K562 (cell line): Measurements from ENCODE around the gene IARS2. TPM values are rescaled to one million over a fixed set of nuclear protein-coding genes. Genes with fewer than 3 reads are reported as not detected.

Experiments used
- ATAC-seq: fragments of 200-7000 bp; cut with Tn5 transposase; 3 replicates; pipeline ENCODE4 v1.9.1; 2020; ENCODE audit warnings: moderate library complexity
- BruUV-seq: library from RNA; stranded (reverse); fragments of 400-500 nt; replicated peaks from 2 replicates; lab custom pipeline; 2021; lab: Mats Ljungman, UMichigan
- CTCF ChIA-PET: fragments of 300-600 bp; formaldehyde crosslinking; extraction: SDS; loops from one replicate; lab custom pipeline; 2021; ENCODE audit warnings: low intra/inter-chr PET ratio; lab: Yijun Ruan, JAX
- POLR2A ChIA-PET: fragments of 300-600, 350-650 bp; sonication (Branson Sonifier 250); formaldehyde crosslinking; extraction: SDS; loops from one replicate; lab custom pipeline; 2021; ENCODE audit warnings: antibody characterized with exemption, inconsistent platforms; lab: Yijun Ruan, JAX
- DNase-seq, 4 experiments: peaks; one replicate each; pipeline versions ENCODE4 v3.0.0 to v3.0.0-alpha.2; 2011 to 2018; ENCODE audit warnings: low spot score in 3 of 4, mixed read lengths in 3 of 4; ENCODE audit errors: extremely low read depth in 1 of 4
- FAIRE-seq: peaks from 2 replicates; lab custom pipeline; 2011; peaks lifted over from hg19 to GRCh38; lab: Jason Lieb, UNC
- H2AFZ ChIP-seq: 2 replicates; pipeline ENCODE4 v1.6.0; 2011; ENCODE audit warnings: low read depth, low read length, control low read depth, inconsistent platforms
- H3K27ac ChIP-seq: fragments of 200-600 bp; 3 replicates; pipeline ENCODE4 v1.8.0; 2011; ENCODE audit warnings: low read depth, mild to moderate bottlenecking, control low read depth, inconsistent platforms, low read length, moderate library complexity, mixed read lengths; ENCODE audit errors: extremely low read depth
- H3K27me3 ChIP-seq, 2 experiments: fragments of 300-600 bp in 1 of 2; 2 replicates in 1 of 2; 3 replicates in 1 of 2; pipeline versions ENCODE4 v1.6.0 to v1.8.0; 2011; ENCODE audit warnings: inconsistent platforms in 2 of 2, low read length in 2 of 2, mild to moderate bottlenecking in 1 of 2, mixed read lengths in 1 of 2, moderate library complexity in 1 of 2; ENCODE audit not compliant: control insufficient read depth in 2 of 2, insufficient read depth in 2 of 2
- H3K36me3 ChIP-seq: fragments of 300-600 bp; 3 replicates; pipeline ENCODE4 v1.8.0; 2011; ENCODE audit warnings: mild to moderate bottlenecking, low read length, inconsistent platforms; ENCODE audit not compliant: control insufficient read depth, insufficient read depth
- H3K4me1 ChIP-seq, 2 experiments: fragments of 200-600 bp in 1 of 2; replicated peaks in 1 of 2; 2 replicates in 1 of 2; 3 replicates in 1 of 2; pipeline versions ENCODE4 v1.5.1 to v1.8.0; 2011; ENCODE audit warnings: inconsistent platforms in 2 of 2, low read length in 2 of 2, mild to moderate bottlenecking in 1 of 2, mixed read lengths in 1 of 2, moderate library complexity in 1 of 2; ENCODE audit not compliant: control insufficient read depth in 2 of 2, insufficient read depth in 2 of 2
- H3K4me2 ChIP-seq: 2 replicates; pipeline ENCODE4 v1.6.1; 2011; ENCODE audit warnings: low read length, control low read depth, inconsistent platforms, mixed read lengths; ENCODE audit not compliant: insufficient read depth
- H3K4me3 ChIP-seq: fragments of 200-600 bp; sonication (generic), shearing (Covaris generic); 2 replicates; pipeline ENCODE4 v1.5.1; 2016; ENCODE audit warnings: control low read depth, inconsistent platforms
- H3K79me2 ChIP-seq: fragments of 200-600 bp; 3 replicates; pipeline ENCODE4 v1.8.0; 2011; ENCODE audit warnings: low read length, inconsistent platforms; ENCODE audit not compliant: control insufficient read depth, insufficient read depth
- H3K9ac ChIP-seq, 2 experiments: 2 replicates each; pipeline versions ENCODE4 v1.6.0 to v1.6.1; 2011; ENCODE audit warnings: low read depth in 2 of 2, low read length in 2 of 2, control low read depth in 1 of 2, inconsistent platforms in 1 of 2, mild to moderate bottlenecking in 1 of 2, mixed read lengths in 1 of 2; ENCODE audit not compliant: insufficient read depth in 1 of 2
- H3K9me1 ChIP-seq: one replicate; pipeline ENCODE4 v1.6.0; 2011; ENCODE audit warnings: inconsistent platforms, mild to moderate bottlenecking, low read length, moderate library complexity; ENCODE audit not compliant: control insufficient read depth, insufficient read depth
- H3K9me3 ChIP-seq: replicated peaks from 2 replicates; pipeline ENCODE4 v1.5.1; 2011; ENCODE audit warnings: low read depth, low read length, inconsistent platforms; ENCODE audit not compliant: control insufficient read depth, insufficient read depth
- H4K20me1 ChIP-seq: replicated peaks from 2 replicates; pipeline ENCODE4 v1.6.1; 2011; ENCODE audit warnings: low read length, inconsistent platforms, mixed read lengths; ENCODE audit not compliant: control insufficient read depth, insufficient read depth
- MAZ ChIP-seq, 2 experiments: fragments of 450-650 bp in 1 of 2; sonication (generic) in 1 of 2; formaldehyde crosslinking; IDR thresholded peaks in 1 of 2; conservative IDR thresholded peaks in 1 of 2; 2 replicates each; pipeline versions ENCODE4 v1.4.0 to v1.5.0; 2020; ENCODE audit warnings: mild to moderate bottlenecking in 1 of 2, missing genetic modification reagents in 1 of 2
- NEUROD1 ChIP-seq: fragments of 150-350 bp; IDR thresholded peaks from 2 replicates; pipeline ENCODE4 v1.6.1; 2014; ENCODE audit warnings: borderline replicate concordance, low read length, low read depth; ENCODE audit not compliant: partially characterized antibody
- SFPQ ChIP-seq: fragments of 200-400 bp; formaldehyde crosslinking; IDR thresholded peaks from 2 replicates; pipeline ENCODE4 v1.6.1; 2017; ENCODE audit warnings: mild to moderate bottlenecking, low read depth, low read length, moderate library complexity
- SIN3A ChIP-seq, 2 experiments: fragments of 150-350 bp in 1 of 2; IDR thresholded peaks; 2 replicates each; pipeline ENCODE4 v1.6.1; 2011 to 2016; ENCODE audit warnings: borderline replicate concordance in 2 of 2, low read depth in 2 of 2, low read length in 2 of 2, mild to moderate bottlenecking in 2 of 2, moderate library complexity in 2 of 2; ENCODE audit not compliant: control insufficient read depth in 1 of 2
- WGBS: fragments of 100-300 bp; shearing (Covaris generic); methylation state at CpG from one replicate; pipeline ENCODE4 v1.1.6; 2016; ENCODE audit warnings: low coverage, mixed read lengths; ENCODE audit not compliant: insufficient coverage; ENCODE audit errors: missing lambda C conversion rate; 5-methylcytosine and 5-hydroxymethylcytosine counted together
- in situ Hi-C: fragments of 300-500 bp; cut with MboI; formaldehyde crosslinking; loops from 4 replicates; pipeline ENCODE4 v1.15.0; 2018; ENCODE audit warnings: inconsistent platforms, mixed read lengths
- intact Hi-C: fragments of 100-400 bp; cut with micrococcal nuclease; formaldehyde crosslinking; loops from 2 replicates; pipeline ENCODE4 v1.14.2; 2022
- polyA plus RNA-seq, 8 experiments: library from polyadenylated mRNA; depleted of rRNA in 4 of 8; stranded (reverse) in 5 of 8; unstranded in 3 of 8; fragments of >200 nt; fragmentation: Nextera tagmentation in 2 of 8; fragmentation: Illumina TruSeq in 1 of 8; extraction: Ambion mirVana in 2 of 8; extraction: Trizol in 1 of 8; gene quantifications; 2 replicates each; pipeline versions ENCODE4 v1.2.1 to v1.2.3, GENCODE V29; 2011 to 2014; ENCODE audit warnings: inconsistent platforms in 1 of 8, missing spikeins in 1 of 8
- total RNA-seq, 7 experiments: library from RNA; depleted of rRNA in 6 of 7; stranded (reverse); fragments of >200 nt in 6 of 7; fragmentation: Illumina TruSeq in 2 of 7; extraction: Trizol in 2 of 7; gene quantifications; 2 replicates each; pipeline versions ENCODE4 v1.2.1 to v1.2.3, GENCODE V29; 2011 to 2021; ENCODE audit warnings: low replicate concordance in 1 of 7
- TF ChIP-seq, protein P1 (sequence below): sonication (generic); formaldehyde crosslinking; IDR thresholded peaks from 2 replicates; pipeline ENCODE4 v1.8.0; 2022; ENCODE audit warnings: mild to moderate bottlenecking, missing genetic modification reagents

Gene IARS2
- total and polyA plus RNA-seq, 9 of the 15 experiments (the other 6 are each of a cell fraction or from before 2014, with no cell fraction given), result 39.6 to 127 (median 93.8) TPM

DNA sequence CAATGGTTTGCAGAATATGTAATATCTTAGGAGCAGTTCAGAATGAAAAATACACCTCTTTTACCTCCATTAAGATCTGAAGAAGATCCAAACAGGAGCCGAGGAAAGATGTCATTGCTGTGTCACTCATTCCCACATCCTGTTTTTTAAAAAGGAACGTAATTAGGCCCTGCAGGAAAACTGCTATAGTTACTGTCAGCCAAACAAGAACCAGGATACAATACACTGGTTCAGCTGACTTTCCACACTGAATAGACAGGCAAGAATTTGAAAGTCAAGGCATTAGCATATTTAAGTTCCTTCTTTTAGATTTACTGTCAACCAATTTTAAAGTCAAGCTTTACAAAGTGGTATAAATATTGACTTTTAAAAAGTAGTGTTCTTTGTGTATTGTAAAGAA, 63.8 kb downstream of the IARS2 start:
- no peak overlapping the region for H2AFZ ChIP-seq
- no peak overlapping the region for H3K4me2 ChIP-seq
- peaks cover 70% of the 10 kb centered on the region for H3K36me3 ChIP-seq
- no peak for FAIRE-seq
- no peaks in the 10 kb centered on the region for H3K9me3 ChIP-seq
- BruUV-seq, result no TSS peak
- ChIA-PET CTCF (no interaction called here), POLR2A (interaction anchor here (1.2 kb wide), 1 partner anchor 9 kb away, joined by 3 read pairs; no protein-coding TSS in a partner anchor)
- ATAC-seq, result no peak
- H3K9ac ChIP-seq, result no peak overlapping the region
- no peak for DNase-seq
- H3K27me3 ChIP-seq, result no peaks in the 10 kb centered on the region
- 89% methylated on average over 2 of the region's 2 CpGs for WGBS
- H3K9me1 ChIP-seq, result no peaks in the 10 kb centered on the region
- no peaks in the 10 kb centered on the region for H3K79me2 ChIP-seq
- in situ Hi-C loops (no loop called here), intact Hi-C loops (no loop called here)
- H3K4me1 ChIP-seq, result no peaks in the 10 kb centered on the region
- no peaks in the 10 kb centered on the region for H4K20me1 ChIP-seq
- H3K27ac ChIP-seq, result no peak overlapping the region
- H3K4me3 ChIP-seq, result no peak overlapping the region
- no peak for TF ChIP-seq SFPQ
- TF ChIP-seq, protein P1, sequence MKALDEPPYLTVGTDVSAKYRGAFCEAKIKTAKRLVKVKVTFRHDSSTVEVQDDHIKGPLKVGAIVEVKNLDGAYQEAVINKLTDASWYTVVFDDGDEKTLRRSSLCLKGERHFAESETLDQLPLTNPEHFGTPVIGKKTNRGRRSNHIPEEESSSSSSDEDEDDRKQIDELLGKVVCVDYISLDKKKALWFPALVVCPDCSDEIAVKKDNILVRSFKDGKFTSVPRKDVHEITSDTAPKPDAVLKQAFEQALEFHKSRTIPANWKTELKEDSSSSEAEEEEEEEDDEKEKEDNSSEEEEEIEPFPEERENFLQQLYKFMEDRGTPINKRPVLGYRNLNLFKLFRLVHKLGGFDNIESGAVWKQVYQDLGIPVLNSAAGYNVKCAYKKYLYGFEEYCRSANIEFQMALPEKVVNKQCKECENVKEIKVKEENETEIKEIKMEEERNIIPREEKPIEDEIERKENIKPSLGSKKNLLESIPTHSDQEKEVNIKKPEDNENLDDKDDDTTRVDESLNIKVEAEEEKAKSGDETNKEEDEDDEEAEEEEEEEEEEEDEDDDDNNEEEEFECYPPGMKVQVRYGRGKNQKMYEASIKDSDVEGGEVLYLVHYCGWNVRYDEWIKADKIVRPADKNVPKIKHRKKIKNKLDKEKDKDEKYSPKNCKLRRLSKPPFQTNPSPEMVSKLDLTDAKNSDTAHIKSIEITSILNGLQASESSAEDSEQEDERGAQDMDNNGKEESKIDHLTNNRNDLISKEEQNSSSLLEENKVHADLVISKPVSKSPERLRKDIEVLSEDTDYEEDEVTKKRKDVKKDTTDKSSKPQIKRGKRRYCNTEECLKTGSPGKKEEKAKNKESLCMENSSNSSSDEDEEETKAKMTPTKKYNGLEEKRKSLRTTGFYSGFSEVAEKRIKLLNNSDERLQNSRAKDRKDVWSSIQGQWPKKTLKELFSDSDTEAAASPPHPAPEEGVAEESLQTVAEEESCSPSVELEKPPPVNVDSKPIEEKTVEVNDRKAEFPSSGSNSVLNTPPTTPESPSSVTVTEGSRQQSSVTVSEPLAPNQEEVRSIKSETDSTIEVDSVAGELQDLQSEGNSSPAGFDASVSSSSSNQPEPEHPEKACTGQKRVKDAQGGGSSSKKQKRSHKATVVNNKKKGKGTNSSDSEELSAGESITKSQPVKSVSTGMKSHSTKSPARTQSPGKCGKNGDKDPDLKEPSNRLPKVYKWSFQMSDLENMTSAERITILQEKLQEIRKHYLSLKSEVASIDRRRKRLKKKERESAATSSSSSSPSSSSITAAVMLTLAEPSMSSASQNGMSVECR, result no peak
- TF ChIP-seq NEUROD1, result no peak
- no peak for TF ChIP-seq MAZ (CRISPR knock-in tag; conservative IDR thresholded peaks at IDR 0.05 in 1 of 2, IDR thresholded peaks at IDR 0.05 in 1 of 2)
- no peak for TF ChIP-seq SIN3A (IDR thresholded peaks at IDR 0.05; ENCODE audit: borderline replicate concordance in 2 of 2, control insufficient read depth in 1 of 2, low read depth in 2 of 2, low read length in 2 of 2)
